NCI-H1436 treated with DMSO at 0.1 percent for 48 hours (cell line): ENCODE data around the gene MAGI2.

Source experiments
- DNase-seq: peaks from one replicate; lab custom pipeline; 2025; lab: John Stamatoyannopoulos, UW

The MAGI2 gene

GRCh38 chr7:79257959-79258358 is 195.5 kb downstream of the MAGI2 start:
- no peak for DNase-seq

- DNase-seq, result no peak
These were observed 207.7 kb downstream of the MAGI2 start for GRCh38 chr7:79245623-79246249.

- DNase-seq, result no peak
These were observed 209.0 kb downstream of the MAGI2 start for GRCh38 chr7:79244482-79244881.

GRCh38 chr7:79241288-79242060 is 212.0 kb downstream of the MAGI2 start:
- DNase-seq, result no peak

DNA sequence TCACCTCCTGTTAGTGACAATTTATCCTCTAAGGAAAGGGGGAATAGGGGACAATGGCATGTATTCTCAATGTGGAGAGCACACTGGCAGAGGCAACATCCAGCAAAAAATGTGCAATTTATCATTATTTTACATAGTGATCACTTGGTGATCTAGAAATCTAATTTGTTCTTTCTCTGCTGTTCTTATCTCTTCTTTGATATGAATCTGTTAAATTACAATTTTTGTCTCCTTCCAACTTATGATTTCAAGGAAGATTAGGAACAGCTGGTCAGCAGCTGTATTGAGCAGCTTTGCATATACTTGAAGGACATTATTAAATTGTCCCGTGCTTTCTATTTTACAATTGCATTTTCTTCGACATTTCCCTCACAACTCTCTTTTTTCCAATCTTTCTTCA is 213.1 kb downstream of the MAGI2 start:
- DNase-seq, result no peak

- no peak for DNase-seq
These were observed 217.0 kb downstream of the MAGI2 start for GRCh38 chr7:79236352-79237028.

- DNase-seq, result no peak
These were observed 226.4 kb downstream of the MAGI2 start for GRCh38 chr7:79227044-79227443.

DNA sequence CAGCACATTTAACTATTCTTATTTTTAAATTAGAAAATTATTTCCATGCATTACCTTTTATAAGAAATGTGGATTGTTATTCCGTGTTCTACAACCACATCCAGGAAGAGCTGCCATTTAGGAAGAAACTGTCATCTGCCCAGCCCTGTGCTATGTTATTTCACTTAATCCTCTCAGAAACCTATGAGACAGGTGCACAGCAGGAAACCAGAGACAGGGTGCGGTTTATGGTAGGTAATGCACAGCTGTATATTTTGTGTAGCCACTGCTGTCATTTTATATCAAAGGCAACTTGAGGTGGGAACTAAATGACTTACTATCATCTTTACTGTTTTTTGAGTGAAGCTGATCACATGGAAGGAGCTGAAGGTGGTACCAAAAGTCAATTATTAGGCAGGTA is 232.3 kb downstream of the MAGI2 start:
- DNase-seq, result no peak

DNA sequence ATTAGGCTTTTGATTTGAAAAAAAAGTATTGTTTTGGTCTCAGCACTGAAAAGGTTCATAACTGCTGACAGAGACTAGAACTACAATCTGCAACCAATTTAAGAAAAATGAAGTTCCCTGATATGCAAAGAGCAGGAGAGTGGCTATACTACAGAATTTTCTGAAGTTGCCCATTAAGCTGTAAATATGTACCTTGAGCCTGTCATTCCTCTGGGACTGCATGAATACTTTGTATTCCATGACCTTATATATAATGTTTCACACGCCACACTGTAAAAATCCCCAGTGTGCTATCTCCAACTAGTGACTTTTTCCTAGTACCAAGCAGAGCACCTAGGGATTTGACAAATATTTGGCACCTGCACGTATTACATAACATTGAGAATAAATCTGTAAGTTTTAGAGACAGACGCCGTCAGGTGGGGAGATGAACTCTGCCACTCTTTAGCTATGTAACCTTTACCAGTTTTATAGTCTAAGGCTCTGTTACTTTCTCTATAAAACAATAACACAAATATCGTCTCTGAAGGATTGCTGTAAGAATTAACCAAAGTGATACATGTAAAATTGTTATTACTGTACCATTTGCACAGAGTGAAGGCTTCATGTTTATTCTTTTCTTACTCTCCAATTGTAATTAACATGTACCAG is 235.4 kb downstream of the MAGI2 start:
- DNase-seq, result no peak

DNA sequence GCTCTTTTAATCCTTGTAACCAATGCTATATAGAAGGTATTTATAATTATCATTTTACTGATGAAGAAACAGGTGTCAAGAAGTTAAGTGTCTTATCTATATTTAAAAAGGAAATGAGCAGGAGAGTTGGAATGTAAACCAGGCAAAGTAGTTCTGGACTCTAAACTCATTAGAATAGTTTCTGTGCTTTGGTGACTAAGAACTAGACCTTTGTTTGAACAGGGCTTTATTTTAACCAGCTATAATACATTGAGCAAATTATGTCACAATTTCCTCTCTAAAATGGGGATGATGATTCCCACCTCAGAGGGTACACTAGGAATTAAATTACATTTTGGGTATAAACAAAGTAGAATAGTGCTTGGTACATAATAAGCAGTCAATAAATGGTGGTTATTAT is 236.0 kb downstream of the MAGI2 start:
- DNase-seq, result no peak

GRCh38 chr7:79216236-79216635 is 237.2 kb downstream of the MAGI2 start:
- DNase-seq, result no peak

DNA sequence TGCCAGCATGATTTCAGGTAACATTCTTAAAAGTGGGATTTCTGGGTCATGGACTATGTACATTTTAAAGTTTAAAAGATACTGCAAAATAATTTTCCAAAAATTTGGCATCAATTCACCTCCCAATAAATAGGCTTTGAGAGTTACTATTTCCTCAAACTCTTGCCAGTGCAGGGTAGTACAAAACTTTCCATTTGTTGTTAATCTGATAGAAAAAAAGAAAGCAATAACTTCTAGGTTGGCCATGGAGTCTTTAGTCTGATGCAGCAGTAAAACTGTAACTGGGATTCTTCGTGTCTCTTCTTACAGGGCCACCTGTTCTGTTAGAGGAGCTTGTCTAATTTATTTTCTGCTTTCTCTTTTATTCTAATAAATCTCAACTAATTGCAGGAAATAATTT is 241.1 kb downstream of the MAGI2 start:
- DNase-seq, result no peak

GRCh38 chr7:79211724-79212123 is 241.7 kb downstream of the MAGI2 start:
- no peak for DNase-seq

- no peak for DNase-seq
These were observed 253.5 kb downstream of the MAGI2 start for GRCh38 chr7:79199961-79200360.

- DNase-seq, result no peak
These were observed 254.2 kb downstream of the MAGI2 start for GRCh38 chr7:79199266-79199665.

GRCh38 chr7:79185605-79186004 is 267.9 kb downstream of the MAGI2 start:
- DNase-seq, result no peak

DNA sequence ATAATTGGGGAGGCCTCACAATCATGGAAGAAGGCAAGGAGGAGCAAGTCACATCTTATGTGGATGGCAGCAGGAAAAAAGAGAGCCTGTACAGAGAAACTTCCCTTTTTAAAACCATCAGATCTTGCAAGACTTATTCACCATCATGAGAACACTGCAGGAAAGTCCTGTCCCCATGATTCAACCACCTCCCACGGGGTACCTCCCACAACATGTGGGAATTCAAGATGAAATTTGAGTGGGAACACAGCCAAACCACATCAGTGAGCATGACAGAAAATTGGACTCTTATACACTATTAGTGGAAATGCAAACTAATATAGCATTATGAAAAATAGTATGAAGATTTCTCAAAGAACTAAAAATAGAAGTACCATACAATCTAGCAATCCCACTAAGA is 271.2 kb downstream of the MAGI2 start:
- no peak for DNase-seq

GRCh38 chr7:79180533-79180932 is 272.9 kb downstream of the MAGI2 start:
- DNase-seq, result no peak

- DNase-seq, result no peak
These were observed 276.5 kb downstream of the MAGI2 start for GRCh38 chr7:79176859-79177477.

DNA sequence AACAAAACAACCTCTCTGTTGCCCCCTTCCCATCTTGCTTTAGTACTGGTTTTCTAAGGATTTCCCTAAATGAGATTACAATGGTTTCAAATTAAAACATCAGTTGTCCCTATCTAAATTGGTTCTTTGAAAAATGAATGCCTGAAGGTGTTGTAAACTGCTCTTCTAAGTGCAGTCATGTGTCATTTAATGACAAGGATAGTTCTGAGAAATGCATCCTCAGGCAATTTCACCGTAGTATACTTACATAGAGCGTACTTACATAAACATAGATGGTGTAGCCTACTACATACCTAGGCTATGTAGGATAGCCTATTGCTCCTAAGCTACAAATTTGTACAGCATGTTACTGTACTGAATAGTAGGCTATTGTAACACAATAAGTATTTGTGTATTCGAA is 278.1 kb downstream of the MAGI2 start:
- DNase-seq, result no peak

GRCh38 chr7:79165225-79165624 is 288.2 kb downstream of the MAGI2 start:
- no peak for DNase-seq

DNA sequence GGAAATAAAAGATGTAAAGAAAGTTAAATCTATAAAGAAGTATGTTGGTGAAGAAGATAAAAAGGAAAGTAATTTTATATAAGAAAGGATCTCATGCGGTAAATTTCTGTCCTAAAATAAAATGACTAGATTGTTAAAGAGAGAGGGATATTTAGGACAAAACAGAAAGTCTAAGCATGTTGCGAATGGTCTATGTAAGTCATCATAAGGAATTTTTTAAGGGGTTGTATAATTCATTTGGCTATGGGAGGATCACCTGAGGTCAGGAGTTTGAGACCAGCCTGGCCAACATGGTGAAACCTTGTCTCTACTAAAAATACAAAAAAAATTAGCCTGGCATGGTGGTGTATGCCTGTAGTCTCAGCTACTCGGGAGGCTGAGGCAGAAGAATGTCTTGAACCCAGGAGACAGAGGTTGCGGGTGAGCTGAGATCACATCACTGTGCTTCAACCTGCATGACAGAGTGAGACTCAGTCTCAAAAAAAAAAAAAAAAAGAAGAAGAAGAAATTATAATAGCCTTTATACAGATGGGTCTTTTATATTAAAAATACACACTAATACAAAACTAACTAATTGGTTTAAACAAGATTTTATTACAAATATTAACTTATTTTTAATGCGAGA is 294.3 kb downstream of the MAGI2 start:
- DNase-seq, result no peak
